SK-N-MC (cell line): ENCODE data around the gene DERL2.

Experiments
- DNase-seq: peaks from one replicate; pipeline ENCODE4 v3.0.0-alpha.2; 2011; ENCODE audit warnings: low read depth, low spot score
- H3K27ac ChIP-seq: fragments of 200-600 bp; sonication (generic); 2 replicates; pipeline ENCODE4 v1.5.1; 2016; ENCODE audit warnings: mixed run types
- H3K36me3 ChIP-seq: fragments of 200-600 bp; sonication (generic); 2 replicates; pipeline ENCODE4 v1.6.1; 2017; ENCODE audit warnings: antibody characterized with exemption, low read length, mixed read lengths; ENCODE audit not compliant: insufficient read depth
- H3K4me3 ChIP-seq: fragments of 200-600 bp; sonication (generic); 2 replicates; pipeline ENCODE4 v1.5.1; 2016
- H3K9ac ChIP-seq: fragments of 200-600 bp; sonication (generic); 2 replicates; pipeline ENCODE4 v1.8.0; 2017; ENCODE audit warnings: mixed run types, mixed read lengths; ENCODE audit not compliant: insufficient read length
- H3K9me3 ChIP-seq: fragments of 200-600 bp; sonication (generic); 2 replicates; pipeline ENCODE4 v1.6.1; 2017; ENCODE audit warnings: low read depth, mild to moderate bottlenecking, antibody characterized with exemption, low read length, moderate library complexity, mixed read lengths
- EZH2 ChIP-seq: fragments of 200-600 bp; sonication (generic); IDR thresholded peaks from one replicate; pipeline ENCODE4 v1.6.1; 2017; ENCODE audit warnings: antibody characterized with exemption
- FOXP2 ChIP-seq: optimal IDR thresholded peaks from 2 replicates; pipeline ENCODE3; 2011; ENCODE audit warnings: mild to moderate bottlenecking, moderate library complexity; ENCODE audit not compliant: insufficient read depth; ENCODE audit errors: extremely low read length, control extremely low read depth
- POLR2AphosphoS5 ChIP-seq: IDR thresholded peaks from 2 replicates; pipeline ENCODE4 v1.6.1; 2012; ENCODE audit warnings: mild to moderate bottlenecking, low read depth, low read length, borderline replicate concordance

DERL2 gene

DNA sequence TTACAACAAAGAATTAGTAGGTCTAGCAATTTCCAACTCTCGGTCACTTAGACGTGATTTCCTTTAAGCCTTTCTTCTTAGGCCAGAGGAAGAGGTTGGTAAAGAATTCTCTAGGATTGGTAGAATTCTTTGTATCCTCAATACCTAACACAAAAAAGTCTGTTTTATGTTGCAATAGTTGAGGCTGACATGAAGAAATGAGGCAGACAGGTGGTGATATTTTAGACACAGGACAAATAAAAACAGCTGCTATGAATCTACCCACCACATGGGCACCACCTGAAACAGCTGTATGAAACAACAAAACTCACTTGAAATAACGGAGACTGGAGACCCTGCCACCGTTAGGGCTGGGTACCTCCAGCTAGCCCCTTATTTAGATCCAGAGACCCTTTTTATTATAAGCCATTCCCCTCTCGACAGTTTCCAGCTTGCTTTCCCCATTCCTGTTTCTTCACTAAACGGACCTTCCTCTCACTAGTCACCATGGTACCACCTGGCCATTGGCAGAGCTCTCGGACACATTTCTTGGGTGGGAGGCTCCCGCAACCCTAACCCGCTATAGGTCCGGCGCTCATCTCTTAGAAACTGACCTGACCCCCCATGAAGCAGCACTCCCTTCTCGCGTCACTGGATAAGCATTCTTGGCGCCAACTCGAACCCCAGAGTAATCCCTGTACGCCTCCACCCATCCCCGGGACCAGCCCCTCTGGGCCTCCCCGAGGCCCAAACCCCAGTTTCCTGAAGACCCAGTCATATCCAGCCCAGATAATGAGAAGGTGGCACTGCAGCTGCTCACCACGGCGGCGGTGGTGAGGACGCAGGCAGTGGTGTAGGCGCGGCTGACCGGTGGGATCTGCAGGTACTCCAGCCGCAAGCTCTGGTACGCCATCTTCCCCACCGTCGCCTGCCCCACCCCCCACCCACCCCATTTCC, at the start of gene DERL2:
Gene DERL2, minus strand, starts transcription at position 909 of the 936 bp plus-strand sequence. Its CDS starts 17 bp downstream, at position 892.
- TF ChIP-seq EZH2 (no peak), FOXP2 (no peak), POLR2AphosphoS5 (no peak)
- Histone ChIP-seq H3K27ac (peak within 1 kb of the TSS; percentile 96), H3K36me3 (peaks cover 77% of the 10 kb centered on the region), H3K9me3 (peaks cover 10% of the 10 kb centered on the region; the same call in 1 of the 2 replicates), H3K9ac (peak within 1 kb of the TSS; percentile 88), H3K4me3 (peak within 1 kb of the TSS; percentile 94)
- no peak for DNase-seq

- H3K9ac ChIP-seq = no peak overlapping the region
- H3K36me3 ChIP-seq = no peaks in the 10 kb centered on the region
- H3K4me3 ChIP-seq = no peak overlapping the region
- no peak overlapping the region for H3K27ac ChIP-seq
- DNase-seq = no peak
- H3K9me3 ChIP-seq = no peaks in the 10 kb centered on the region
- TF ChIP-seq FOXP2 = no peak
- TF ChIP-seq POLR2AphosphoS5 = no peak
- no peak for TF ChIP-seq EZH2
These were observed 49.5 kb upstream of the DERL2 start for GRCh38 chr17:5535436-5535835.

DNA sequence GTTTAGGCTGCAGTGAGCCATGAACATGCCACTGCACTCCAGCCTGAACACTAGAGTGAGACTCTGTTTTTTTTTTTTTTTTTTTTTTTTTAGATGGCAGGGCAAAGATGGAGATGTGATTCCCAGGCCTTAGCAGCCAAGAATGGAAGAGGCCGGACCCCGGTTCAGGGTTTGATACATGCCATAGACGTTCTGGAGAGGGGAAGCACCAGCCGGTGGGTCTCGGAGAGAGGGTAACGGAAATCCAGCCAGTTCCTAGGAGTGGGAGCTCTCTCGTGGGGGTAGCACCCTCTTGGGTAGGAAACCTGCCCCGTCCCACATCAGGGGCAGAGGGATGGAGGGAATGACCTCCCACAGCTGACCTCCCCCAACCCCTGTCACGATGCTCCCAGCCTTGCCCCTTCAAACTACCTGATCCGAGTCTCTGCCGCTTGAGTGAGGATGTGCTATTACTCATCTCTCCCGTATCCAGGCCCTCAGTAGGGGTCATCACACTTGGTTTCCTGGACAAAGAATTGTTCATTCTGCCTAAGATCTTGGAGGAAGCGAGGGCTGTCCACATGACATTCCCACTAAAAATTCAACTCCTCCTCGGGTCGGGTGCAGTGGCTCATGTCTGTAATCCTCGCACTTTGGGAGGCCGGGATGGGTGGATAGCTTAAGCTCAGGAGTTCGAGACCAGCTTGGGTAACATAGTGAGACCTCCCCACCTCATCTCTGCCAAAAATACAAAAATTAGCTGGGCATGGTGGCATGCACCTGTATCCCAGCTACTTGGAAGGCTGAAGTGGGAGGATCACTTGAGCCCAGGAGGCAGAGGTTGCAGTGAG, 47.7 kb upstream of the DERL2 start:
- no peaks in the 10 kb centered on the region for H3K9me3 ChIP-seq
- H3K27ac ChIP-seq = no peak overlapping the region
- H3K4me3 ChIP-seq = no peak overlapping the region
- H3K36me3 ChIP-seq = no peaks in the 10 kb centered on the region
- H3K9ac ChIP-seq = no peak overlapping the region
- DNase-seq = no peak
- no peak for TF ChIP-seq EZH2
- TF ChIP-seq FOXP2 = no peak
- no peak for TF ChIP-seq POLR2AphosphoS5

DNA sequence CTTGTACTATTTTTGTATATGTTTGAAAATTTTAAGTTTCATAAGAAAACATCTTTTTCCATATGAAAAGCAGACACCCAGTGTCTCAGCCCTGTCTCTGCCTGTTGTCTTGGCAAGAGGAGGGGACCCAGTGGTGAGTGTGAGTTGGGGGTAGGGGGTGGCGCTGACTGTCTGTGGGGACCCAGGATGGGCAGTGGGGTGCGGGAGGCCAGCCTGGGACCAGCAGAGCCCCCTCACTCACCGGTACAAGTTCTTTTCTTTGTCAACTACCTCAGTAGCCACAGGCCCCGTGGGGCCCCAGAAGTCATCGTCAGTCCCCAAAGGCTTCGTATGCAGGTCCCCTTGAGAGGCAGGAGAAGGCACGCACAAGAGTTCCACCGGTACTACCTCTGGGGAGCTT, 46.6 kb upstream of the DERL2 start:
- H3K9ac ChIP-seq = no peak overlapping the region
- TF ChIP-seq FOXP2 = no peak

DNA sequence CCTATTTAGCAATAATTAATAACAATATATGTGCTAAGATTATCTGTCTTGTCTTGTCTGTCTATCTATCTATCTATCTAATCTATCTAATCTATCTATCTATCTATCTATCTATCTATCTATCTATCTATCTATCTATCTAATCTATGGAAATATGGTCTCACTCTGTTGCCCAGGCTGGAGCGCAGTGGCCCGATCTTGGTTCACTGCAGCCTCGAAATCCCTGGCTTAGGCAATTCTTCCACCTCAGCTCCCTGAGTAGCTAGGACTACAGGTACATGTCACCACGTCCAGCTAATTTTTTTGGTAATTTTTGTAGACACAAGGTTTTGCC, 45.1 kb upstream of the DERL2 start:
- no peak for DNase-seq
- TF ChIP-seq EZH2 = no peak
- no peak for TF ChIP-seq FOXP2
- TF ChIP-seq POLR2AphosphoS5 = no peak
- Histone ChIP-seq H3K36me3 (no peaks in the 10 kb centered on the region), H3K9me3 (no peaks in the 10 kb centered on the region), H3K27ac (no peak overlapping the region), H3K4me3 (no peak overlapping the region), H3K9ac (no peak overlapping the region)

More for the DNA sequence above, 46.6 kb upstream of the DERL2 start:
- Histone ChIP-seq H3K27ac (no peak overlapping the region), H3K9me3 (no peaks in the 10 kb centered on the region), H3K36me3 (no peaks in the 10 kb centered on the region), H3K4me3 (no peak overlapping the region)
- DNase-seq = no peak

GRCh38 chr17:5530265-5531084, 44.5 kb upstream of the DERL2 start:
- no peak for DNase-seq
- TF ChIP-seq EZH2 (no peak), FOXP2 (no peak), POLR2AphosphoS5 (no peak)

GRCh38 chr17:5527601-5528250, 41.7 kb upstream of the DERL2 start:
- H3K4me3 ChIP-seq = no peak overlapping the region
- no peaks in the 10 kb centered on the region for H3K36me3 ChIP-seq
- H3K9me3 ChIP-seq = no peaks in the 10 kb centered on the region
- no peak overlapping the region for H3K27ac ChIP-seq
- H3K9ac ChIP-seq = no peak overlapping the region
- TF ChIP-seq FOXP2 (no peak), EZH2 (no peak), POLR2AphosphoS5 (no peak)
- DNase-seq = no peak

More at GRCh38 chr17:5530265-5531084, 44.5 kb upstream of the DERL2 start:
- H3K36me3 ChIP-seq = no peaks in the 10 kb centered on the region
- H3K4me3 ChIP-seq = no peak overlapping the region
- H3K9ac ChIP-seq = no peak overlapping the region
- no peaks in the 10 kb centered on the region for H3K9me3 ChIP-seq
- no peak overlapping the region for H3K27ac ChIP-seq

GRCh38 chr17:5526821-5527598, 41.0 kb upstream of the DERL2 start:
- TF ChIP-seq EZH2 (no peak), FOXP2 (no peak)
- H3K9me3 ChIP-seq = no peaks in the 10 kb centered on the region
- H3K36me3 ChIP-seq = no peaks in the 10 kb centered on the region
- no peak for DNase-seq
- H3K4me3 ChIP-seq = no peak overlapping the region
- H3K9ac ChIP-seq = no peak overlapping the region
- no peak overlapping the region for H3K27ac ChIP-seq
